Breast epithelium (tissue), 4 donors: ENCODE data around the gene RSPRY1. TPM values are rescaled to one million over a fixed set of nuclear protein-coding genes. Genes with fewer than 3 reads are reported as not detected.

Source experiments
- DNase-seq, 2 donors: peaks; one replicate each; pipeline ENCODE4 v3.0.0-alpha.2; 2019; ENCODE audit warnings: low spot score in 2 of 2
- H3K27ac ChIP-seq, 2 donors: fragments of 200-600 bp; sonication (generic) in 1 of 2; one replicate each; pipeline ENCODE4 v1.5.1; 2016 to 2019; ENCODE audit warnings: mild to moderate bottlenecking in 1 of 2
- H3K27me3 ChIP-seq, 2 donors: fragments of 200-600 bp; sonication (generic) in 1 of 2; one replicate each; pipeline versions ENCODE4 v1.5.1 to v1.6.0; 2017 to 2019; ENCODE audit warnings: control low read depth in 1 of 2, mild to moderate bottlenecking in 1 of 2
- H3K36me3 ChIP-seq: fragments of 200-600 bp; one replicate; pipeline ENCODE4 v1.5.1; 2019
- H3K4me1 ChIP-seq, 2 donors: fragments of 200-600 bp; sonication (generic); one replicate each; pipeline ENCODE4 v1.5.1; 2016 to 2019; ENCODE audit warnings: control low read depth in 1 of 2
- H3K4me3 ChIP-seq, 3 donors: fragments of 200-600 bp; sonication (generic); 1 replicate in 2 of 3; 2 replicates in 1 of 3; pipeline ENCODE4 v1.5.1; 2016 to 2019; ENCODE audit warnings: mild to moderate bottlenecking in 3 of 3, moderate library complexity in 2 of 3
- H3K9me3 ChIP-seq, 2 donors: fragments of 200-600 bp; sonication (generic) in 1 of 2; one replicate each; pipeline ENCODE4 v1.5.1; 2016 to 2019; ENCODE audit warnings: control low read depth in 1 of 2
- POLR2A ChIP-seq: fragments of 450-650 bp; IDR thresholded peaks from one replicate; pipeline ENCODE4 v1.6.1; 2016; ENCODE audit warnings: antibody characterized with exemption, mild to moderate bottlenecking, moderate library complexity
- POLR2AphosphoS5 ChIP-seq, 3 donors: sonication (generic); formaldehyde crosslinking; IDR thresholded peaks; one replicate each; pipeline ENCODE4 v1.6.1; 2017; ENCODE audit warnings: antibody characterized with exemption in 3 of 3
- intact Hi-C: fragments of 100-400 bp; cut with DNase I; formaldehyde crosslinking; loops from one replicate; pipeline ENCODE4 v1.15.1; 2023; ENCODE audit warnings: low total_unique reads
- total RNA-seq, 3 donors: library from RNA; depleted of rRNA; stranded (reverse); fragments of >200 nt; gene quantifications; one replicate each; pipeline ENCODE4 v1.1.0, GENCODE V29; 2016
- TF ChIP-seq, protein P1 (sequence below), 3 donors: fragments of 450-650 bp; IDR thresholded peaks; one replicate each; pipeline ENCODE4 v1.5.1; 2016 to 2017; ENCODE audit warnings: antibody characterized with exemption in 3 of 3, mild to moderate bottlenecking in 3 of 3, moderate library complexity in 3 of 3

RSPRY1 gene
- total RNA-seq, 3 donors from 2014 or later = 26.4 to 52.4 (median 34.4) TPM

DNA sequence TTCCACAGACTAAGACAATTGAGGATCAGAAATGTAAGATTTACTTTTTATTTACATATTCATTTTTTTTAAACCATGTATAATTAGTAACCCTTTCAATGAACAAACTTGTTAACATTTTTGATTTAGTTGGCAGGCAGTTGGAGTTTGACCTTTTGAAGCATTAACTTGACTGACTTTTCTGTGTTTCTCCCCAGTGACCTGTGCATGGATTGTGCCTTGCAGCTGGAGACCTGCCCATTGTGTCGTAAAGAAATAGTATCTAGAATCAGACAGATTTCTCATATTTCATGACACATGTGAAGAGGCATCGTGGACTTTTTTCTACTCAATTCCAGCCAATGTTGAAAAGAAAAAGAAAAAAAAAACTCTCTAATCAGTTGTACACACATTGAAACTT lies 52.6 kb downstream of the RSPRY1 start:
- Histone ChIP-seq H3K9me3 (no peaks in the 10 kb centered on the region), H3K4me3 (no peak overlapping the region), H3K27ac (no peak overlapping the region), H3K4me1 (no peaks in the 10 kb centered on the region), H3K36me3 (no peaks in the 10 kb centered on the region), H3K27me3 (no peaks in the 10 kb centered on the region)
- no peak for DNase-seq
- intact Hi-C loops = no loop called here
- TF ChIP-seq POLR2A (no peak), POLR2AphosphoS5 (IDR thresholded peaks at IDR 0.05) (no peak)
- TF ChIP-seq, protein P1, sequence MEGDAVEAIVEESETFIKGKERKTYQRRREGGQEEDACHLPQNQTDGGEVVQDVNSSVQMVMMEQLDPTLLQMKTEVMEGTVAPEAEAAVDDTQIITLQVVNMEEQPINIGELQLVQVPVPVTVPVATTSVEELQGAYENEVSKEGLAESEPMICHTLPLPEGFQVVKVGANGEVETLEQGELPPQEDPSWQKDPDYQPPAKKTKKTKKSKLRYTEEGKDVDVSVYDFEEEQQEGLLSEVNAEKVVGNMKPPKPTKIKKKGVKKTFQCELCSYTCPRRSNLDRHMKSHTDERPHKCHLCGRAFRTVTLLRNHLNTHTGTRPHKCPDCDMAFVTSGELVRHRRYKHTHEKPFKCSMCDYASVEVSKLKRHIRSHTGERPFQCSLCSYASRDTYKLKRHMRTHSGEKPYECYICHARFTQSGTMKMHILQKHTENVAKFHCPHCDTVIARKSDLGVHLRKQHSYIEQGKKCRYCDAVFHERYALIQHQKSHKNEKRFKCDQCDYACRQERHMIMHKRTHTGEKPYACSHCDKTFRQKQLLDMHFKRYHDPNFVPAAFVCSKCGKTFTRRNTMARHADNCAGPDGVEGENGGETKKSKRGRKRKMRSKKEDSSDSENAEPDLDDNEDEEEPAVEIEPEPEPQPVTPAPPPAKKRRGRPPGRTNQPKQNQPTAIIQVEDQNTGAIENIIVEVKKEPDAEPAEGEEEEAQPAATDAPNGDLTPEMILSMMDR (IDR thresholded peaks at IDR 0.05) = no peak

DNA sequence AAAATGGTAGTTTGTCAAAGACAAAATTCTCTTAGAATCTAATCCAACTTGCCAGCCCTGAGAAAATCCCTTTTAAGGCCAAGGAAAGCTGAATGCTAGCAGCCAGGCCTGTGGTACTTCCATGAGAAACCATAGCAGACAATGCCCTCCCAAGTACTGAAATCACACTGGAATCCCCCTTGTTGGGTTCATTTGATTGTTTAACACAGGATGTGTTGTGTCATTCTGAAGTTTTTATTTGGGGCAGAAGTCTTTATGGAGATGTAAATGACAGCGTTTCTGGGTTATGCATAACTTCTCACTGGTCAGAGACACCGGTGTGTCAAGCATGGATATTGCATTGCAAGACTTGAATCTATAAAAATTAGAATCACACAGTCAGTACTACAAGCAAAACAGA lies 53.0 kb downstream of the RSPRY1 start:
- TF ChIP-seq POLR2A (no peak), POLR2AphosphoS5 (IDR thresholded peaks at IDR 0.05) (no peak)
- TF ChIP-seq, protein P1 (IDR thresholded peaks at IDR 0.05) = no peak
- Histone ChIP-seq H3K4me3 (no peak overlapping the region), H3K36me3 (no peaks in the 10 kb centered on the region), H3K27me3 (no peaks in the 10 kb centered on the region), H3K4me1 (no peaks in the 10 kb centered on the region), H3K27ac (no peak overlapping the region), H3K9me3 (no peaks in the 10 kb centered on the region)
- no peak for DNase-seq
- intact Hi-C loops = no loop called here

DNA sequence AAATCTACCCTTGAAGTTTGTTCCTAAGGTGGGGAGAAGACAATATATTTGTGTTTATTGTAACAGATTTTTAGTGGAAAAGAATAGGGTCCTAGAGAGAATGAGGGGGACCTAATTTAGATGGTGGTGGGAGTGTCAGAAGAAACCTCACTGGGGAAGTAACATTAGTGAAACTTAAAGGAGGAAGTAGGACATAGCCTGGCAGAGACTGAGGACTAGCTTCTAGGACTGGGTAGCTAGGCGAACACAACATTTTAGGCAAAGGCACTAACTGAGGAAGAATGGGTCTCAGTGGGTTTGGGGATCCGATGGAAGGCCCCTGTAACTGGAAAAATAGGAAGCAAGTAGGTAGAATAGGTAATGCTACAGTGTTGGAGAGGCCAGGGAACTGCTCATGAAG lies 54.7 kb downstream of the RSPRY1 start:
- intact Hi-C loops = no loop called here
- no peak for DNase-seq
- H3K27ac ChIP-seq = no peak overlapping the region
- H3K36me3 ChIP-seq = no peaks in the 10 kb centered on the region
- TF ChIP-seq POLR2A (no peak), POLR2AphosphoS5 (IDR thresholded peaks at IDR 0.05) (no peak)
- TF ChIP-seq, protein P1 (IDR thresholded peaks at IDR 0.05) = no peak
- peaks cover 0 to under 1% of the 10 kb centered on the region in 2 donors for H3K4me1 ChIP-seq
- H3K27me3 ChIP-seq = no peaks in the 10 kb centered on the region
- H3K4me3 ChIP-seq = no peak overlapping the region
- no peaks in the 10 kb centered on the region for H3K9me3 ChIP-seq

DNA sequence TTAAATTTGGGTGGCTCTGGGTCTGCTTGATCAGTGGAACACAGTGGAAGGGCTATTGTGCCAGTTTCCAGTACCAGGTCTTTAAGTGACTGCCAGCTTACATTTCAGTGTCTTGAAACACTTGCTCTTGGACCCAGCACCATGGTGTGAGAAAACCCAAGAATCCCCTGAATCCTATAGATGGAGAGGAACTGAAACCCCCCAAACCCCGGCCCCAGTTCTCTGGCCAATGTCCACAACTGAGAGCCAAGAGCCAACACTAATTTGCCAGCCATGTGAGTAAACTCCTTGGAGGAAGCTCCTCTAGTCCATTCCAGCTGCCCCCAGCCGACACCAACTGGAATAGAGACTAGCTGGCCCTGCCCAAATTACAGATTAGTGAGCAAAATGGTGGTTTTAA lies 56.5 kb downstream of the RSPRY1 start:
- Histone ChIP-seq H3K36me3 (no peaks in the 10 kb centered on the region), H3K9me3 (no peaks in the 10 kb centered on the region), H3K27ac (no peak overlapping the region), H3K4me3 (no peak overlapping the region), H3K4me1 (peaks cover 0 to 7% of the 10 kb centered on the region in 2 donors), H3K27me3 (no peaks in the 10 kb centered on the region)
- TF ChIP-seq POLR2AphosphoS5 (IDR thresholded peaks at IDR 0.05) = no peak
- TF ChIP-seq, protein P1 (IDR thresholded peaks at IDR 0.05) = no peak
- intact Hi-C loops = no loop called here
- DNase-seq = no peak

DNA sequence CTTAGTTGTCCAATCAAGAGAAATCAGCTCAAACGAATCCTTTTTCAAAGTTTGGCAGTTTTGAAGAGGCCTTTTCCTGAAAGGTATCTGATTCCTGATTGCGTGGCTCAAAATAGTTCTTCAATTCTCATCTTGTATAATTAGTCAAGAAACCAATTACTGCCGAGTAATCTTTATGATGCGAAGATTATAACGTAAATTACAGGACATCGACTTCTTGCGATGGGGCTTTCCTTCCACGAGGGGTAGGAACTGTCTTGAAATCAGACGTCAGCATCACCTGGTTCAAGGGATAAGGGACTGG lies 58.3 kb downstream of the RSPRY1 start:
- Histone ChIP-seq H3K27ac (peak overlapping the region; percentile 91), H3K9me3 (no peaks in the 10 kb centered on the region), H3K27me3 (no peaks in the 10 kb centered on the region), H3K36me3 (no peaks in the 10 kb centered on the region), H3K4me1 (peaks cover 0 to 7% of the 10 kb centered on the region in 2 donors), H3K4me3 (peak overlapping the region; percentile 76 to 89 (median 81))
- DNase-seq = no peak
- intact Hi-C loops = no loop called here
- TF ChIP-seq POLR2AphosphoS5 (IDR thresholded peaks at IDR 0.05) (no peak), POLR2A (no peak)
- TF ChIP-seq, protein P1 (IDR thresholded peaks at IDR 0.05) = no peak
